ENCODE results near the gene KCNE1. TPM values are rescaled to one million over a fixed set of nuclear protein-coding genes. Genes with fewer than 3 reads are reported as not detected.

KCNE1 gene
- total RNA-seq, 2 donors from 2014 or later, result 1.0 TPM; not detected in 1

DNA sequence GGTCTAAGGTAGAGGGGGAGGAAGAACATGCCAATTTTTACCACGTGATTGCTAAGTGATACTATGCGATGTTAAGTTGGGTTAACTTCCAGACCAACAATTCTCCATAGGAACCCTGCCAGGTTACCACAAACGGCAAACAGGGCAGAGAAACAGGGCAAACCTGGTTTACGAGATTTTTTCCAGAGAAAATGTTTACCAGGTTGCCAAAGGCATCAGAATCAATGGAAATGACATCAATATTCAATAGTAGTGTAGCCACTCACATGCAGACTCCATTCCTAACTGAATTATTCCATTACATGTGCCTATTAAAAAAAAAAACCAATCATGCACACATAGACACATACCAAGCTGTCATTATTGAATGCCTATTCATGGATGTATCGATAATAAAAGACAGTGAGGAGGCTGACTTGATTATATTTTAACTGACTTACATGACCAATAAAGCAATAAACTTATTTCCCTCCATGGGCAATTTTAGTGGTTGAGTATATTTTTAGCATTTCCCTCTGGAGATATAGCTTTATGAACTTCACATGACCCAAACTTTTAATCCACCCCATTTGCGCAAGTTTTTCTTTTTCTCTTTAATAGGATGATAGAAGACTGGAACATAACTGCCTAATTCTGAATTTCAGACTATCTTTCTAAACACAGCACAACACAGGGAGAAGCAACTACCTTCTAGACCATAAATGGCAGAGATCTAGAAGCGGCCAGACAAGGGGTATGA lies 40.5 kb upstream of the KCNE1 start:
- Histone ChIP-seq H3K36me3 (replicated peaks in 1 of 2; ENCODE audit: insufficient read depth in 1 of 2, low read depth in 2 of 2) (no peaks in the 10 kb centered on the region), H3K27me3 (no peaks in the 10 kb centered on the region), H3K4me3 (no peak overlapping the region), H3K27ac (peak overlapping the region; percentile 6 to 56 (median 38)), H3K4me1 (peaks cover 14% of the 10 kb centered on the region), H3K9me3 (no peaks in the 10 kb centered on the region)
- intact Hi-C loops (cut with DNase I), result no loop called here
- DNase-seq, result no peak
- WGBS, 2 donors, result 47 to 56% methylated on average over 7 of the region's 7 CpGs
- no peak for TF ChIP-seq POLR2A (IDR thresholded peaks at IDR 0.05)
- TF ChIP-seq, protein P1, sequence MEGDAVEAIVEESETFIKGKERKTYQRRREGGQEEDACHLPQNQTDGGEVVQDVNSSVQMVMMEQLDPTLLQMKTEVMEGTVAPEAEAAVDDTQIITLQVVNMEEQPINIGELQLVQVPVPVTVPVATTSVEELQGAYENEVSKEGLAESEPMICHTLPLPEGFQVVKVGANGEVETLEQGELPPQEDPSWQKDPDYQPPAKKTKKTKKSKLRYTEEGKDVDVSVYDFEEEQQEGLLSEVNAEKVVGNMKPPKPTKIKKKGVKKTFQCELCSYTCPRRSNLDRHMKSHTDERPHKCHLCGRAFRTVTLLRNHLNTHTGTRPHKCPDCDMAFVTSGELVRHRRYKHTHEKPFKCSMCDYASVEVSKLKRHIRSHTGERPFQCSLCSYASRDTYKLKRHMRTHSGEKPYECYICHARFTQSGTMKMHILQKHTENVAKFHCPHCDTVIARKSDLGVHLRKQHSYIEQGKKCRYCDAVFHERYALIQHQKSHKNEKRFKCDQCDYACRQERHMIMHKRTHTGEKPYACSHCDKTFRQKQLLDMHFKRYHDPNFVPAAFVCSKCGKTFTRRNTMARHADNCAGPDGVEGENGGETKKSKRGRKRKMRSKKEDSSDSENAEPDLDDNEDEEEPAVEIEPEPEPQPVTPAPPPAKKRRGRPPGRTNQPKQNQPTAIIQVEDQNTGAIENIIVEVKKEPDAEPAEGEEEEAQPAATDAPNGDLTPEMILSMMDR (IDR thresholded peaks at IDR 0.05), result no peak
- ATAC-seq, result peak; percentile 45

DNA sequence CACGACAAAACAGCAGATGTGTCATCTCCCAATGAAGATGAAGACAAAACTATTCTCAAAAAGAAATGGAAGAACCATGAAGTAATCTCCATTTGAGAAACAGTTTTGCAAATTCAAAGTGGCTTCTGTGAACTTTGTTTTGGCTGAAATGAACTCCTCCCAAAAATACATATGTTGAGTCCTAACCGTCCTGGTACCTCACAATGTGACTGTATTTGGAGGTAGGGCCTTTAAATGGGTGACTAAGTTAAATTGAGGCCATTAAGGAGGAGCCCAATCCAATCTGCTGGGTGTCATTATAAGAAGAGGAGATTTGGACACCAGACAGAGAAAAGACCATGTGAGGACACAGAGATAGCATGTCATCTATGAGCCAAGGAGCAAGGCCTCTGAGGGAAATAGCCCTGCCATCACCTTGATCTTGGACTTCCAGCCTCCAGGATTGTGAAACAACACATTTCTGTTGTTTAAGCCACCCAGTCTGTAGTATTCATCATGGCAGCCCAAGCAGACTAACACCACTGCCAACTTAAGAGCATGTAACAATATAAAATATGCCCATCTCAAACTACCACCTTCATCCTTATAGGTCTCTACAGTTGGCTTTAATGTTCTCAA lies 38.3 kb upstream of the KCNE1 start:
- no peak overlapping the region for H3K27ac ChIP-seq
- DNase-seq (no peak), ATAC-seq (no peak)
- H3K9me3 ChIP-seq, result no peaks in the 10 kb centered on the region
- no peak overlapping the region for H3K4me3 ChIP-seq
- H3K27me3 ChIP-seq, result no peaks in the 10 kb centered on the region
- H3K4me1 ChIP-seq, result peaks cover 17% of the 10 kb centered on the region
- H3K36me3 ChIP-seq (replicated peaks in 1 of 2; ENCODE audit: insufficient read depth in 1 of 2, low read depth in 2 of 2), result no peaks in the 10 kb centered on the region
- intact Hi-C loops (cut with DNase I), result no loop called here
- WGBS, 2 donors, result 71 to 94% methylated on average over 2 of the region's 2 CpGs
- TF ChIP-seq POLR2A (IDR thresholded peaks at IDR 0.05), result no peak
- TF ChIP-seq, protein P1 (IDR thresholded peaks at IDR 0.05), result no peak

DNA sequence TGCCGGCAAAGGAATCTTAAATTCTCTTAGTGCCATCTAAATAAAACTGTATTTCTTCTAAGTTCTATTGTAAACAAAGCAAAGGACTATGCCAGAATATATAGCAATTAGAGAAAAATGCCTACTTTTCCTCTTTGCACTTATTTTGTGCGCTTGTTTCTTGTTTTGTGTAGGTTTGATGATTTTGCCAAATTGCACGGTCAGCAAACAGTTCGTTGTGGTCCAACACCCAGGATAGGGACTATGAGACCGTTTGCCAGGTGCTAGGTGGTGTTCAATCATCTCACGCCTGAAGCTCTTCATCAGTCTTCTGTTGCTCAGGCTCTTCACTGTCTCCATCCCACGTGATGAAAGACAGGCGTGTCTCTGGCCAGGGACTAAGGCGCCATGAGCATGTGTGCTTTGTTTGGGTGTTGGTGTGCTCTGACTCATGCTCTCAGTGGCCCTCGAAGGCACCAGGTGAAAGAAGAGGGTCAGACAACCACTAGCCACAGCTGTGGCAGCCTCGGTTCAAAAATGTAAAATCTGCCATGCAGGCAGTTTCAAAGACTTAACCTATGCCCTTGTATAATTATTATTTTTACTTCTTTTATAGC lies 36.9 kb upstream of the KCNE1 start:
- peaks cover 28% of the 10 kb centered on the region for H3K4me1 ChIP-seq
- ATAC-seq, result no peak
- H3K27ac ChIP-seq, result no peak overlapping the region
- WGBS, 2 donors, result 90 to 92% methylated on average over 11 of the region's 11 CpGs
- DNase-seq, result no peak
- intact Hi-C loops (cut with DNase I), result no loop called here
- H3K4me3 ChIP-seq, result no peak overlapping the region
- no peaks in the 10 kb centered on the region for H3K27me3 ChIP-seq
- TF ChIP-seq, protein P1 (IDR thresholded peaks at IDR 0.05), result no peak
- TF ChIP-seq POLR2A (IDR thresholded peaks at IDR 0.05), result no peak
- no peaks in the 10 kb centered on the region for H3K9me3 ChIP-seq
- no peaks in the 10 kb centered on the region for H3K36me3 ChIP-seq (replicated peaks in 1 of 2; ENCODE audit: insufficient read depth in 1 of 2, low read depth in 2 of 2)

DNA sequence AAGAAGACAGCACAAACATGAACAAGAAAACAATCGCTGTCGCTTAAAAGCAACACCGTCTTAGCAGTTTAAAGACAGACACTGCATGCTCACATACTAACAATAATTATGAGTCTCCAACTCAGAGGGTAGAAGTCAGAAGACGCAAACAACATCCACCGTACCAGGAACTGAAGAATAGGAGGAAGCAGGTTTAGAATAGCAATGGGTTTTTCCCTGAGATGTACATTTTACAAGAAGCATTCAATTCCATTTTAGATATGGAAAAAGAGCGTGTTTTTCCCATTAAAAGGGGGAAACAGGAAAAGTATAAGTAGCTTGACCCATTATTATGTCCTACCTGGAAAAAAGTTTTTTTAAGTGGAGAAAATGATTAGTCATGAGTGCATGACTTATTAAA lies 34.5 kb upstream of the KCNE1 start:
- TF ChIP-seq, protein P1 (IDR thresholded peaks at IDR 0.05), result no peak
- TF ChIP-seq POLR2A (IDR thresholded peaks at IDR 0.05), result no peak
- intact Hi-C loops (cut with DNase I), result no loop called here
- peak overlapping the region in 3 of 4 donors; percentile 36 to 85 (median 69) for H3K27ac ChIP-seq
- no peak for DNase-seq
- 77 to 90% methylated on average over 6 of the region's 6 CpGs for WGBS, 2 donors
- H3K9me3 ChIP-seq, result no peaks in the 10 kb centered on the region
- H3K27me3 ChIP-seq, result no peaks in the 10 kb centered on the region
- ATAC-seq, result no peak
- H3K36me3 ChIP-seq (replicated peaks in 1 of 2; ENCODE audit: insufficient read depth in 1 of 2, low read depth in 2 of 2), result no peaks in the 10 kb centered on the region
- no peak overlapping the region for H3K4me3 ChIP-seq
- peaks cover 29% of the 10 kb centered on the region for H3K4me1 ChIP-seq
